PFSK-1 (cell line): ENCODE measurements around the gene GPR153.

Experiments
- POLR2AphosphoS5 ChIP-seq: IDR thresholded peaks from 2 replicates; pipeline ENCODE4 v1.6.1; 2012; ENCODE audit warnings: low read depth, mild to moderate bottlenecking, control low read depth, low read length, moderate library complexity
- SIN3A ChIP-seq: IDR thresholded peaks from 2 replicates; pipeline ENCODE4 v1.6.1; 2012; ENCODE audit warnings: mild to moderate bottlenecking, low read length, moderate library complexity, borderline replicate concordance; ENCODE audit not compliant: insufficient read depth
- TAF1 ChIP-seq: IDR thresholded peaks from 2 replicates; pipeline ENCODE4 v1.6.1; 2012; ENCODE audit warnings: low read length, control low read depth, borderline replicate concordance; ENCODE audit not compliant: insufficient read depth
- TF ChIP-seq, protein P1 (sequence below), 2 experiments: IDR thresholded peaks; 2 replicates each; pipeline versions ENCODE4 v1.6.1 to v1.8.0; 2011 to 2012; ENCODE audit warnings: low read depth in 2 of 2, low read length in 2 of 2, control low read depth in 1 of 2, inconsistent platforms in 1 of 2, mild to moderate bottlenecking in 1 of 2, moderate library complexity in 1 of 2; ENCODE audit not compliant: insufficient read depth in 1 of 2

DNA sequence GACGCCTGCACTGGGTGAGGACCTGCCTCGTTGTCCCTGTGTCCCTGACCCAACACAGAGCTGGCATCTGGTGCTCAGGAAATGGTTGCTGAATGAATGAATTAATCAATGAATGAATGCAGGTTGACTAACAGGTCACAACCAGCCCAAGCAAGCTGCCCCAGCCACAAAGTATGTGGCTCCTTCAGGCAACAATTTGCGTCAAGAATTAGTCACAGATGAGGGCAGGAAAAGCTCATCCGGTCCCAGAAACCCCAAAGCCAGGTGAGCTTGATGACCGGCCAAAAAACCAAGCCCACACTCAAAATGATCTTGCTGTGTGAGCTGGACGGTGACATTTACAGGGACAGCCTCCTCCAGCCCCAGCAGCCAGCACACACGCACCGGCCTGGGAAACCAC is 40.6 kb upstream of the GPR153 start:
- TF ChIP-seq POLR2AphosphoS5 (no peak), TAF1 (no peak), SIN3A (no peak)
- TF ChIP-seq, protein P1, sequence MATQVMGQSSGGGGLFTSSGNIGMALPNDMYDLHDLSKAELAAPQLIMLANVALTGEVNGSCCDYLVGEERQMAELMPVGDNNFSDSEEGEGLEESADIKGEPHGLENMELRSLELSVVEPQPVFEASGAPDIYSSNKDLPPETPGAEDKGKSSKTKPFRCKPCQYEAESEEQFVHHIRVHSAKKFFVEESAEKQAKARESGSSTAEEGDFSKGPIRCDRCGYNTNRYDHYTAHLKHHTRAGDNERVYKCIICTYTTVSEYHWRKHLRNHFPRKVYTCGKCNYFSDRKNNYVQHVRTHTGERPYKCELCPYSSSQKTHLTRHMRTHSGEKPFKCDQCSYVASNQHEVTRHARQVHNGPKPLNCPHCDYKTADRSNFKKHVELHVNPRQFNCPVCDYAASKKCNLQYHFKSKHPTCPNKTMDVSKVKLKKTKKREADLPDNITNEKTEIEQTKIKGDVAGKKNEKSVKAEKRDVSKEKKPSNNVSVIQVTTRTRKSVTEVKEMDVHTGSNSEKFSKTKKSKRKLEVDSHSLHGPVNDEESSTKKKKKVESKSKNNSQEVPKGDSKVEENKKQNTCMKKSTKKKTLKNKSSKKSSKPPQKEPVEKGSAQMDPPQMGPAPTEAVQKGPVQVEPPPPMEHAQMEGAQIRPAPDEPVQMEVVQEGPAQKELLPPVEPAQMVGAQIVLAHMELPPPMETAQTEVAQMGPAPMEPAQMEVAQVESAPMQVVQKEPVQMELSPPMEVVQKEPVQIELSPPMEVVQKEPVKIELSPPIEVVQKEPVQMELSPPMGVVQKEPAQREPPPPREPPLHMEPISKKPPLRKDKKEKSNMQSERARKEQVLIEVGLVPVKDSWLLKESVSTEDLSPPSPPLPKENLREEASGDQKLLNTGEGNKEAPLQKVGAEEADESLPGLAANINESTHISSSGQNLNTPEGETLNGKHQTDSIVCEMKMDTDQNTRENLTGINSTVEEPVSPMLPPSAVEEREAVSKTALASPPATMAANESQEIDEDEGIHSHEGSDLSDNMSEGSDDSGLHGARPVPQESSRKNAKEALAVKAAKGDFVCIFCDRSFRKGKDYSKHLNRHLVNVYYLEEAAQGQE (IDR thresholded peaks at IDR 0.05; ENCODE audit: insufficient read depth in 1 of 2, low read depth in 2 of 2, low read length in 2 of 2), result no peak
